Measurements from ENCODE around the gene FRMD4A.

Gene FRMD4A

GRCh38 chr10:14329746-14330173, 964 bp downstream of the FRMD4A start:
- Histone ChIP-seq H3K27ac (ENCODE audit: low read depth, low read length) (no peak overlapping the region), H3K4me2 (ENCODE audit: low read length) (no peak overlapping the region), H3K4me1 (ENCODE audit: control insufficient read depth, low read length) (no peaks in the 10 kb centered on the region), H3K4me3 (ENCODE audit: low read length) (no peak overlapping the region), H3K9me2 (replicated peaks; ENCODE audit: control insufficient read depth, low read length) (no peaks in the 10 kb centered on the region), H3K27me3 (ENCODE audit: control insufficient read depth, low read length) (peaks cover 27% of the 10 kb centered on the region), H3K79me2 (ENCODE audit: control insufficient read depth, low read length) (no peaks in the 10 kb centered on the region), H3K9me3 (ENCODE audit: control insufficient read depth, insufficient read depth, low read length) (no peaks in the 10 kb centered on the region), H3F3A (ENCODE audit: control insufficient read depth, insufficient read depth) (no peaks in the 10 kb centered on the region), H4K20me1 (ENCODE audit: control insufficient read depth, insufficient read depth, low read depth, low read length) (no peaks in the 10 kb centered on the region), H3K36me3 (ENCODE audit: control insufficient read depth, low read length) (no peaks in the 10 kb centered on the region)
- no peak for TF ChIP-seq EZH2phosphoT487 (IDR thresholded peaks at IDR 0.05; ENCODE audit: borderline replicate concordance, low read length)
- TF ChIP-seq, protein P1, sequence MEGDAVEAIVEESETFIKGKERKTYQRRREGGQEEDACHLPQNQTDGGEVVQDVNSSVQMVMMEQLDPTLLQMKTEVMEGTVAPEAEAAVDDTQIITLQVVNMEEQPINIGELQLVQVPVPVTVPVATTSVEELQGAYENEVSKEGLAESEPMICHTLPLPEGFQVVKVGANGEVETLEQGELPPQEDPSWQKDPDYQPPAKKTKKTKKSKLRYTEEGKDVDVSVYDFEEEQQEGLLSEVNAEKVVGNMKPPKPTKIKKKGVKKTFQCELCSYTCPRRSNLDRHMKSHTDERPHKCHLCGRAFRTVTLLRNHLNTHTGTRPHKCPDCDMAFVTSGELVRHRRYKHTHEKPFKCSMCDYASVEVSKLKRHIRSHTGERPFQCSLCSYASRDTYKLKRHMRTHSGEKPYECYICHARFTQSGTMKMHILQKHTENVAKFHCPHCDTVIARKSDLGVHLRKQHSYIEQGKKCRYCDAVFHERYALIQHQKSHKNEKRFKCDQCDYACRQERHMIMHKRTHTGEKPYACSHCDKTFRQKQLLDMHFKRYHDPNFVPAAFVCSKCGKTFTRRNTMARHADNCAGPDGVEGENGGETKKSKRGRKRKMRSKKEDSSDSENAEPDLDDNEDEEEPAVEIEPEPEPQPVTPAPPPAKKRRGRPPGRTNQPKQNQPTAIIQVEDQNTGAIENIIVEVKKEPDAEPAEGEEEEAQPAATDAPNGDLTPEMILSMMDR (IDR thresholded peaks at IDR 0.05; ENCODE audit: low read depth, low read length, poor library complexity, severe bottlenecking) = no peak

DNA sequence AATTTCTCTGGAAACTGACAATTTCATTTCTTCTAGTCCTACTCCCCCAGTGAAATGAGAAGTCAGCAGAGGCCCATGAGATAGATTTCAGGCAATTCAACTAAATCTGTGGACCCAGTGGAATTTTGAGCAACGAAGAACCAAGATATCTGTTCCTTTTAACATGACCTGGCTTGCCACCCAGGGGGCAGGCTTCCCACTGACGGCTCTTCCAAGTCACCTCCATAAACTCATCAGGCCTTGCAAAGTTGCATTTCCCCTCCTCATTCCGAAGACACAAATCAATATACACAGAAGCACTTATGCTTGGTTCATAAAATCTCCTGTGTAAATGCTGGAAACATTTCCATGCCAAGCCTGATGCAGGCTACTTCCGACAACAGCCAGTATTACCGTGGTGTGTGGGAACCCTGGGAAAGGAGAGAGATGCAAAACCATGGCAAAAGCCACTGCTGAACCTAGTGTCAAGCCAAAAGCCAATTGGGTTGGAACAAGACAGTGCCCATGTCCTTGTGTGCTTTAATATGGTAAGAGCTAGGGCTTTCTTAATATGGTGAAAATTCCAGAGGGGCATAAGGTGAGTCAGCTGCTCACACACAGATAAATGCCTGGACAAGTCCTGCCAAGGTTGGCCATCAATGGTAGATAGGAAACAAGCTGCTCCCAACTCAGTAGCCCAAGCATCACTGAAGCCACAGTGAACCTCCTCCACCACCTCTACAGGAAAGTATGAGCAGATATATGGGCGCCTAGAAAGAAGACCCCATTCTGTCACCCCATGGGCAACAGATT, 1.6 kb downstream of the FRMD4A start:
- Histone ChIP-seq H3K27ac (ENCODE audit: low read depth, low read length) (no peak overlapping the region), H3K79me2 (ENCODE audit: control insufficient read depth, low read length) (no peaks in the 10 kb centered on the region), H3K36me3 (ENCODE audit: control insufficient read depth, low read length) (no peaks in the 10 kb centered on the region), H3K4me2 (ENCODE audit: low read length) (no peak overlapping the region), H3F3A (ENCODE audit: control insufficient read depth, insufficient read depth) (no peaks in the 10 kb centered on the region), H3K4me3 (ENCODE audit: low read length) (no peak overlapping the region), H3K4me1 (ENCODE audit: control insufficient read depth, low read length) (no peaks in the 10 kb centered on the region), H3K9me2 (replicated peaks; ENCODE audit: control insufficient read depth, low read length) (no peaks in the 10 kb centered on the region), H3K27me3 (ENCODE audit: control insufficient read depth, low read length) (peaks cover 27% of the 10 kb centered on the region), H4K20me1 (ENCODE audit: control insufficient read depth, insufficient read depth, low read depth, low read length) (no peaks in the 10 kb centered on the region), H3K9me3 (ENCODE audit: control insufficient read depth, insufficient read depth, low read length) (no peaks in the 10 kb centered on the region)
- TF ChIP-seq, protein P1 (IDR thresholded peaks at IDR 0.05; ENCODE audit: low read depth, low read length, poor library complexity, severe bottlenecking) = no peak
- no peak for TF ChIP-seq EZH2phosphoT487 (IDR thresholded peaks at IDR 0.05; ENCODE audit: borderline replicate concordance, low read length)

DNA sequence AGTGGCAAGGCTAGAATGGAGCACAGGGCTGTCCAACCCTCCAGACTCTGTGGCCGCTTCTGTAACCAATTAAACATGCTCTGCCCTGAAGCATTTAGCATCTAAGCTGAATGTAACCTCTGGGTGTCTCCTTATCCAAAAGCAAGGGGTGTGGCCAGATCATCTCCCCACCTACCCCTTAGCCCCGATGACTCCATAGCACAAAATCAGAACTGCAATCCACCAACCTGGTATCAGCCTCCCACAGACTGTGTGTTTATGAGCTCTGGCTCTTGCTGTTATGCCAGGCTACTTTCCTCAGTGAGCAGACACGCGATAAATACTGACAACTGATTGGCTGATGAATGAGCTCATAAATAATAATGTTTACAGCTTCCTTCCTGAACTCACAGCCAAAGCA, 3.2 kb downstream of the FRMD4A start:
- H3K4me2 ChIP-seq (ENCODE audit: low read length) = no peak overlapping the region
- no peaks in the 10 kb centered on the region for H3K79me2 ChIP-seq (ENCODE audit: control insufficient read depth, low read length)
- H3K36me3 ChIP-seq (ENCODE audit: control insufficient read depth, low read length) = no peaks in the 10 kb centered on the region
- no peak overlapping the region for H3K27ac ChIP-seq (ENCODE audit: low read depth, low read length)
- no peak overlapping the region for H3K4me3 ChIP-seq (ENCODE audit: low read length)
- H3F3A ChIP-seq (ENCODE audit: control insufficient read depth, insufficient read depth) = no peaks in the 10 kb centered on the region
- H4K20me1 ChIP-seq (ENCODE audit: control insufficient read depth, insufficient read depth, low read depth, low read length) = no peaks in the 10 kb centered on the region
- no peaks in the 10 kb centered on the region for H3K9me3 ChIP-seq (ENCODE audit: control insufficient read depth, insufficient read depth, low read length)
- no peaks in the 10 kb centered on the region for H3K4me1 ChIP-seq (ENCODE audit: control insufficient read depth, low read length)
- no peak for TF ChIP-seq EZH2phosphoT487 (IDR thresholded peaks at IDR 0.05; ENCODE audit: borderline replicate concordance, low read length)
- TF ChIP-seq, protein P1 (IDR thresholded peaks at IDR 0.05; ENCODE audit: low read depth, low read length, poor library complexity, severe bottlenecking) = no peak
- H3K27me3 ChIP-seq (ENCODE audit: control insufficient read depth, low read length) = peaks cover 14% of the 10 kb centered on the region
- H3K9me2 ChIP-seq (replicated peaks; ENCODE audit: control insufficient read depth, low read length) = no peaks in the 10 kb centered on the region
